Stimulated activated CD4-positive, alpha-beta T cell treated with anti-CD3 and anti-CD28 coated beads, Interleukin-1b, Interleukin-23, amount 100 ng/mL, for 4 hours (primary cell): ENCODE results near the gene BSN.

ENCODE experiments used
- DNase-seq, 2 donors: peaks; one replicate each; pipeline ENCODE4 v3.0.0-alpha.2; 2020; ENCODE audit warnings: low read depth in 2 of 2

The BSN gene

DNA sequence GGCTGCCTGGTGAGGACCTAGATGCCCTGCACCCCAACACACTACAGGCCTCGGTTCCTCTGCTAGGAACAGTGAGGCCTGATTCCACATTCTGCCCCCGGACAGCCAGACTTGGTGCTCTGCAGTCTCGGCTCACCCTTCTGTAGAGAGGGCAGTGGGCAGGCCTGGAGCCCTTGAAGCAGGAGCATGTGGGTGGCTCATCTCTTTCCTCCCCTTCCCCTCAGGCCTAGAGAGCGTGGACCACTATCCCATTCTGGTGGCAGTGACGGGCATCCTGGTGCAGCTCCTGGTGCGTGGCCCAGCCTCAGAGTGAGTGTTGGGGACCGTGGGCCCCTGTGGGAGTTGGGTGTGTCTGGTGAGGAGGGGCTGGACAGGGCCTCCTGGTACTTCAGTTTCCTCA lies 161.9 kb downstream of the BSN start:
- no peak for DNase-seq

DNA sequence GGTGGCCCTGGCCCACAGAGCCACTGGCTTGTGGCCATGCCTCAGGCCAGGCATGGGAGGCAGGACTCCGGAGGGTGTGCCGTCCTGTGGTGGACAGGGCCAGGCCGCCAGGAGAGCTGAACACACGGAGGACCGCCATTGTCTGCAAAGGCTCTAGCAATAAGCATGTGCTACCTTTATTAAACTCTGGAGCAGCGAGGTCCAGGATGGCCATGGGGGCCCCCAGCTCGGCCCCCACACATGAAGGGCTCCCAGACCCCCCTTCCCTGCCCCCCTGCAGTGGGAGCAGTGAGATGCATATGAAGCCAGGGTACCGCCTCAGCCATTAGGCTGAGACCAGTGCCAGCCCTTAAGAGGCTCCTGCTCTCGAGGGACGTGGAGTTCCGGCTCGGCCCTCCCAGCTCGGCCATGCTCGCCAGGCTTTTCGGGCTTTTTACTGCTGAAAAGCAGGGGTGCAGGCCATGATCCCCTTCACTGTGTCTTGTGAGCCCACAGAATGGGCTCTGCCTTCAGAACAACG lies 162.5 kb downstream of the BSN start:
- DNase-seq = no peak

DNA sequence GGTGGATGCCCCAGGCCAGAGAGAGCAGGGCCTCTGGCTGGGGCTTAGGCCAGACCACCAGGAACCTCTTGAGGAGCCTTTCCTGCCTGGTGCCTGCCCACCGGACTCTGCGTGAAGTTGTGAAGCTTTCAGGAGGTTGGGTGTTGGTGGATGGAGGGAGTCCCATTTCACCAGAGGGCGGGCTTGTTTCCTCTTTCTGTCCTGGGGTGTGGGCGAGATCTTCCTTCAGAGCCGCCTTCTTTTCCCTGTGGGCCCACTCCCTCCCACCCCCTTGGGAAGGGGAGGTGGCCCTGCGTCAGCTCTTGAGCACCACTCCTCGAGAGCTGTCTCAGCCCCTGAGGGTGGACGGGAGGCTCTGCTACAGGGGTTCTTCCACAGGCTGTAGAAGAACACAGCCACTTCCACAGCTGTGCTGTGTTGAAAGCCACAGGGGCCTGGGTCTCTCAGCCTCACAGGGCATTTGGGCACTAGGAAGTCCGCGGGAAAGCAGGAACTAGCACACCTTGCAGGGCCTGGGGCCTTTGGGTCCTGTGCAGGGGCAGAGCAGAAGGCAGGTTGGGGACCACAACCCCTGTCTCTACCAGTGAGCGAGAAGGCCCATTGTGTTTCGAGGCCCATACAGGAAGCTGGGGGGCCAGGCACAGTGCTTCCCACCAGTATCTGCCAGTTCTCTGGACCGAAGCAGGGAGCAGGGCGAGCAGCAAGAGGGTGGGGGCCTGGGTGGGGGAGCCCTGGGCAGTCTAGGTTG lies 163.1 kb downstream of the BSN start:
- DNase-seq = no peak

DNA sequence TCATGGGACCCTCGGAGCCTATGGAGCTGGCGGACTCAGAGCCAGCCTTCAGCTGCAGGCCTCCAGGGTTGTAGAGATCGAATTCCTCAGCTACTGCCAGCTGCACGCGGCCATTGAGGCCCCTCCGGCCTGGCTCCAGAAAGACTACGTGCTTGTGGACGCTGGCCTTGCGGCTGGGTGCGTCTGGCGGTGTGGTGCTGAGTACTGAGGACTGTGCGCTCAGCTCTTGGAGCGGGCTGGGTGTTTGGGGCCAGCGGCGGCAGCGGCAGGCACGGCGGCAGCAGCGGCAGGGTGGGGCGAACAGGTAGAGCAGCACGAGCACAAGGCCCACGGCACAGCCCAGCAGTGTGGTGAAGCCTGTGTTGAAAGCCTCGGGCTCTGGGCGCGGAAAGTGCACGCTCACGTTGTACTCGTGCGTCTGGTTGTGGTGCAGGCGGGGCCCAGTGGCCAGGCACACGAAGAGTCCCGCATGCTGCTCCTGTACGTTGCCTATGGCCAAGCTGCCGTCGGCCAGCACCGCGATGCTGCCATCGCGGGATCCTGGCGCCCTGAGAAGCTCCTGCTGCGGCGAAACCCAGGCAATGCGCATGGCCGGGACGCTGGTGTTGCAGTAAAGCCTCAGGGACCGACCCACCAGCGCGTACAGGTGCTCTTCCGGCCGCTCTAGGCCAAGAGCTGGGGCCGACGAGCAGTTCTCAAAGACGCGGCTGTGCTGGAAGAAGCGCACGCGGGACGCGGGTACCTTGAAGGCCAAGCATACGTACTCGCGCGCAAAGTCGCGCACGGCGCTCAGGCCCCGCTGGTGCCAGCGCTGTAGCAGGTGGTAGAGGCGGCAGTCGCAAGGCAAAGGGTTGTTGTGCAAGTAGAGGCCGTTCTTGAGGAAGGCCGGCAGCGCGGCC lies 163.9 kb downstream of the BSN start:
- no peak for DNase-seq

DNA sequence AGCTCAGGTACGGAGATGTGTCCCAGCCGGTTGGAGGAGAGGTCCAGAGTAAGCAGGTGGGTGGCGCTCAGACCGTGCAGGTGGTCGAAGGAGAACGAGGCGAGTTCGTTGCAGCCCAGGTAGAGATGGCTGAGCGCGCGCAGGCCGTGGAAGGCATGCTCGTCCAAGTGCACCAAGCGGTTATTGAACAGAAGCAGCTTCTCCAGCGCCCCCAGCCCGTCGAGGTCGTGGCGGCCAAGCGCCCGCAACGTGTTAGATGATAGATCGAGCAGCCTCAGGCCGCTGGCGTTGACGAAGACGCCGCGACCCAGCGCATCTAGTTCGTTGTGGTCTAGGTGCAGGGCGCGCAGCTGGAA lies 164.6 kb downstream of the BSN start:
- DNase-seq = peak in 1 of 2 donors; percentile 25

DNA sequence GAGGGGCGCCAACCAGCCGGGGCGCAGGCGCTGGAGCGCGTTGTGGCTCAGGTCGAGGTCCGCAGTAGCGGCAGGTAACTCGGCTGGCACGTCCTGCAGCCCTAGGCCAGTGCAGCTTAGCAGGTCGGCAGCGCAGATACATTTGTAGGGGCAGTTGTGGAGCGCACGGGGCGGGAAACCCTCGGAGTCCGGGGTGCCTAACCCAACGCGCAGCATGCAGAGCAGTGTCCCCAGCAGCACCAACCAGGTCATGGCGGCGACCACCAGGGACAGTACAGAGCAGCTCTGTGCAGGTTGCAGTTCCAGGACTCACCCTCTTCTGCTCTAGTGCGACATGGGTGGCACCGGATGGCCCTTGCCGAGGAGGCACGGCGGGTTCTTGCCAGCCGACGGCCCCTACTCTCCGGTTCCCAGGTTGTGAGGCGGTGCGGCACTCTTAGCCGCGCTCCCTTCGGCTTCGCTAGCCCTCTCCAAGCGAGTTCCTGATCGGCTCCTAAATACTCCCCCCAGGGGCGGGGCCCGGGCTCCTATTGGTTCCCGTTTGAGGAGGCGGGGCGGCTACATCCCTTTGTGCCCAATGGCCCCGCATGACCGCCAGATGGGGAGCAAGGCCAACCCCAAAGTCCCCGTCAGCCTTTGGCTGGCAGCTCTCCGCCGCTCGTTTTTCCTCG lies 165.1 kb downstream of the BSN start, which contains the start of gene AMIGO3:
Gene AMIGO3 (minus strand): TSS at position 471 of the 671 bp plus-strand sequence. CDS start 219 bp downstream, at position 252.
- peak; percentile 73 to 89 for DNase-seq
